ENCODE data around the gene TECPR1. TPM values are rescaled to one million over a fixed set of nuclear protein-coding genes. Genes with fewer than 3 reads are reported as not detected.

The TECPR1 gene
- total RNA-seq, 1 donor from 2014 or later, result 44.0 TPM

DNA sequence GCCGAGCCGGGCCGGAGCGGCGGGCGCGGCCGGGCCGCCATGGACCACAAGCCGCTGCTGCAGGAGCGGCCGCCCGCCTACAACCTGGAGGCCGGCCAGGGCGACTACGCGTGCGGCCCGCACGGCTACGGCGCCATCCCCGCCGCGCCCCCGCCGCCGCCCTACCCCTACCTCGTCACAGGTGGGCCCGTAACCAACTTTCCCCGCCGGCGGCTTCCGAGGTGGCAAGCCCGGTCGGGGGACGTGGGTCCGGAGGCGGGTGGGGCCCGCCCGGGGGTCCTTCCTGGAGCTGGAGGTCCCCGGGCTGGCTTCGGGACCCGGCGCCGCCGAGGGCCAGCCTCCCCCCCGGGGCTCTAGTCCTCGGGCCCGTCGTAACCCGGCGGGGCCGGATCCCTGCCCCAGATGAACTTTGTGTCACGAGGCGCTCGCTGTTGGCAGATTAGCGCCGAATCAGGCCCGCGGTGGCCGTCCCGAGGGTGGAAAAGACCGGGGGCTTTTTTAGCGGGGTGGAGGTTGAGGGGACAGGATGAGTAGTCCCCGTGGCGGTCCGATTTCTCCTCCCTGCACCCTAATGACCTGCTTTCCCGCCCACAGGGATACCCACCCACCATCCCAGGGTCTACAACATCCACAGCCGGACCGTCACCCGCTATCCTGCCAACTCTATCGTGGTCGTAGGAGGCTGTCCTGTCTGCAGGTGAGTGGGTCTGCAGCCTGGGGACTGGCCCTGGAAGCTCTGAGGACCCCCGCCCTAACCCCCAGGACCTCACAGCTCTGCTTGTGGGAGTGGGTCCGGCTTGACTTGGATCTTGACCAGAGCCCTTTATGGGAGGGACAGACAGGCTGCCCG, 29.9 kb upstream of the TECPR1 start:
- Histone ChIP-seq H3K27me3 (ENCODE audit: control insufficient read depth, insufficient read depth, low read length) (no peaks in the 10 kb centered on the region), H3K4me3 (ENCODE audit: low read depth, low read length) (peak overlapping the region; percentile 71), H3K36me3 (ENCODE audit: control insufficient read depth, insufficient read depth, low read length) (peaks cover 1% of the 10 kb centered on the region)
- no peak for TF ChIP-seq CTCF (IDR thresholded peaks at IDR 0.05; ENCODE audit: insufficient read depth, low read length, poor library complexity, severe bottlenecking)
- DNase-seq (ENCODE audit: low read depth), result no peak

DNA sequence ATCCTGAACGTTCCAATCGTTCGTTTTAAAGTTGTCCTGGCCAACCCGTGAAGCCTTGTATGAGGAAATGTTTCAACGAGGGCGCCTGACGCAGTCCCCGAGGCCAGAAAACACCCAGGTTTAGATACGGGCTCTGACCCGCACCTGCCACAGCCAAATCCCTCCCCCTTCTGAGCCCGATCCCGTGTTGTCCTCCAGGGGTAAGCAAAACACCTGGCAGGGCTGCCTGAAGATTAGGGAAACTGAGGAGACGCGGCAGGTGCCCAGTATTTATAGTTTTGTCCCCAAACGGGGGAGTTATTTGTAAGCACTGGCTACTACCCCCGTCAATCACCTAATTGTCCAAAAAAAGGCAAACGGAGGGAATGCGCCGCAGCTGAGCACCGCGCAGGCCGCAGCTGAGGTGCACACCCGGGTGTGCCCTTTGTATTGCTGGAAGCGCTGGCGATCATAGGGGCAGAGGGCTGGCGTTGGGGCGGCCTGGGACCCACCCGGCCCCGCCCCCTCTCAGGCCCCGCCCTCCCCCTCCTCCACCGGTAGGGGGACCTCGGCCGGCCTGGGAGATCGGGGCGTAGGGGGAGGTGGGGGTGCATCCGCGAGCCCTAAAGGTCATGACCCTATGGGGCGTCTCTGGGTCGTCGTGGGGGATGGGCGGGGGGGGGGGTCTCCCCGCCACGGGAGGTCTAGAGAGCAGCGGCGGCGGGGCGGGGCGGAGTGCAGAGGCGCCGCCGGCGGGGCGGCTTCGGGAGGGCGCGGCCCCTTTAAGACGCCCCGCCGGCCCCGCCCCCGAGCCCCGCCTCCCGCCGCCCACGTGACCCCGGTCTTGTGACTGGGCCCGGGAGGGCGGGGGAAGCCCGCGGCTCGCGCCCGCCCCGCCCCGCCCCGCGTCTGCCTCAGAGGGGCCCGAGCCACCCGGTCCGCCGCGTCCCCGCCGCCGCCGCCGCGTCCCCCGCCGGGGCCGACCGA, 29.0 kb upstream of the TECPR1 start, which contains the start of gene BRI3:
Gene BRI3 (plus strand): TSS at position 896 of the 966 bp plus-strand sequence. CDS start 110 bp downstream, outside the sequence.
- no peak for DNase-seq (ENCODE audit: low read depth)
- Histone ChIP-seq H3K4me3 (ENCODE audit: low read depth, low read length) (peak within 1 kb of the TSS; percentile 71), H3K27me3 (ENCODE audit: control insufficient read depth, insufficient read depth, low read length) (no peaks in the 10 kb centered on the region), H3K36me3 (ENCODE audit: control insufficient read depth, insufficient read depth, low read length) (peaks cover 1% of the 10 kb centered on the region)
- no peak for TF ChIP-seq CTCF (IDR thresholded peaks at IDR 0.05; ENCODE audit: insufficient read depth, low read length, poor library complexity, severe bottlenecking)

DNA sequence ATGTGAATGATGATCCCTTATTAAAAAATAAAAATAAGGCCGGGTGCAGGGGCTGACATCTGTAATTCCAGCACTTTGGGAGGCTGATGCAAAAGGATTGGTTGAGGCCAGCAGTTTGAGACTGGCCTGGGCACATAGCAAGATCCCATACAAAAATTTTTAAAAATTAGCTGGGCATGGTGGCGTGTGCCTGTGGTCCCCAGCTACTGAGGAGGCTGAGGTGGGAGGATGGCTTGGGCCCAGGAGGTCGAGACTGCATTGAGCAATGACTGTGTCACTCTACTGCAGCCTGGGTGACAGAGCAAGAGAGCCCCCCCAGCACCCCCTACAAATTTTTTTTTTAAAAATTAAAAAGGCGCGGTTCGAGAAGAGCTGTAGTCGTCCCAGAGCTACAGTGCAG, 28.3 kb upstream of the TECPR1 start:
- Histone ChIP-seq H3K36me3 (ENCODE audit: control insufficient read depth, insufficient read depth, low read length) (peaks cover 1% of the 10 kb centered on the region), H3K4me3 (ENCODE audit: low read depth, low read length) (no peak overlapping the region), H3K27me3 (ENCODE audit: control insufficient read depth, insufficient read depth, low read length) (no peaks in the 10 kb centered on the region)
- no peak for DNase-seq (ENCODE audit: low read depth)
- no peak for TF ChIP-seq CTCF (IDR thresholded peaks at IDR 0.05; ENCODE audit: insufficient read depth, low read length, poor library complexity, severe bottlenecking)

DNA sequence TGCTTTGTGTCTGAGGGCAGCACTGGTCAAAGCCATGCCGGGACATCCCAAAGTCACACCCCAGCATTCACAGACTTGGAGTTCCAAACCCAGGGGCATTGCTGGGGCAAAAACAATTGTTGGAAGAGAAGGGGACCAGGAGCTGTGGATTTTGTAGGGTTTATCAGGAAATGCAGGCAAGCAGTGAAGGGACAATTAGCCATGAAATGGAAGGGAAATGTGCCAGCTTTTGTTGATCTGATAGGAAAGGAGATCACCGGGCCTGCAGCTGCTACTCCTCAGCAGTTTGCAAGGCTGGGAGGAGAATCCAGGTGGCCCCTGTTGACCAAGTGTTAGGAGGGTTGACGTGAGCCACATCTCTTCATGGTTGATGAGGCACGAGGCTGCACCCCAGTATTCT, 26.9 kb upstream of the TECPR1 start:
- TF ChIP-seq CTCF (IDR thresholded peaks at IDR 0.05; ENCODE audit: insufficient read depth, low read length, poor library complexity, severe bottlenecking), result no peak
- no peak for DNase-seq (ENCODE audit: low read depth)
- Histone ChIP-seq H3K27me3 (ENCODE audit: control insufficient read depth, insufficient read depth, low read length) (no peaks in the 10 kb centered on the region), H3K36me3 (ENCODE audit: control insufficient read depth, insufficient read depth, low read length) (peaks cover under 1% of the 10 kb centered on the region), H3K4me3 (ENCODE audit: low read depth, low read length) (no peak overlapping the region)

DNA sequence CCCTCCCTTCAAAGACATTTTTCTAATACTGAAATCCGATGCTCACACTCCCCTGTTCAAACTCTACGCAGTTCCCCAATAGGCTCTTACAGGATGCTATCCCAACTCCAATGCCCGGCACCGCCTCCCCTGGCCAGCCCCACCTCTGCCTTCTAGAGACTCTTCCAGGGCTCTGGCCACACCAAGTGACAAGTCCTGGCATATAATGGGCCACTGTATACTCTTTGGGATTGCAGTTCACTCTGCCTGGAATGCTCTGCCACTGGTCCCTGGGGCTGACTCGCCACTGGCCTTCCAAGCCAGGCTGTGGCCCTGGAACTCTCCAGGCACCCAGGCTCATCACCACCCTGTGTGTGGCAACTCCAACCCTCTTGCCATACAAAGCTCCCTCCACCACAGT, 26.4 kb upstream of the TECPR1 start:
- no peak overlapping the region for H3K4me3 ChIP-seq (ENCODE audit: low read depth, low read length)
- no peaks in the 10 kb centered on the region for H3K36me3 ChIP-seq (ENCODE audit: control insufficient read depth, insufficient read depth, low read length)
- H3K27me3 ChIP-seq (ENCODE audit: control insufficient read depth, insufficient read depth, low read length), result no peaks in the 10 kb centered on the region
- no peak for TF ChIP-seq CTCF (IDR thresholded peaks at IDR 0.05; ENCODE audit: insufficient read depth, low read length, poor library complexity, severe bottlenecking)
- DNase-seq (ENCODE audit: low read depth), result no peak
